Measurements from ENCODE around the gene SLC22A3.

The SLC22A3 gene

DNA sequence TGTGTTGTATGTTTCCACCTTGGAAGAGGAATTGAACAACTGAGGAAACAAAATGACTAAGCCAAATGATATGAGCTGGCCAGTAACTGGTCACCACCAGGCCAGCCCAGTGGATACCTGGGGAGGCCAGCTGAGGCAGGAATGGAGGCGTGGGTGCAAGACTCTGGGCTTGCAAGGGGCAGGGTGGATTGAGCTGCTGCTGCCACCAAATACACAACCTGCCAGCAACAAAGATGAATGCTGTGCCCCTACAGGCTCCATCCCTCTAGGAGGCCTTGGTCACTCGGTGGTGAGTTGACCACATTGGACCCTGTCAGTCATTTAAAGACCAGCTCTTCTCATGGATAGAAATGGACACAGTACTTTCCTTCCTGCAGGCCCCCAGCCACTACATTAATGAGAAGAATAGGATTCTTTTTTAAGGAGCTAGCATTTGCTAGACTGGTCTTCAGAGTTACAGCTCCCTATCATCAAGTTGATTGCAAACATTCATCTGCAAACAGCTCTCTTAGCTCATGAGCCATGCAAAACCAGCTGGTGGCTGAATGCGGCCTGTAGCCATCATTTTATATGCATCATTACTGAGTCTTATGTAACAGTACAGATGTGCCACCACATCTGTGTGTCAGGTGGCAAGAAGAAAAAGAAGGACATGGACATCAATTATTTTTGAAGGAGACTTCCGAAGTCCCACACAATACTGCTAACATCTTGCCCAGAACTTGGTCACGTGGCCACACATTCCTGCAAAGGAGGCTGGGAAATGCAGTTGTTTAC, 26.3 kb upstream of the SLC22A3 start:
- H3K27ac Mint-ChIP-seq = no peak overlapping the region
- peaks cover 21% of the 10 kb centered on the region for H3K9me3 Mint-ChIP-seq
- H3K4me3 Mint-ChIP-seq = no peak overlapping the region
- H3K36me3 Mint-ChIP-seq (ENCODE audit: low read depth) = no peaks in the 10 kb centered on the region
- TF ChIP-seq, protein P1, sequence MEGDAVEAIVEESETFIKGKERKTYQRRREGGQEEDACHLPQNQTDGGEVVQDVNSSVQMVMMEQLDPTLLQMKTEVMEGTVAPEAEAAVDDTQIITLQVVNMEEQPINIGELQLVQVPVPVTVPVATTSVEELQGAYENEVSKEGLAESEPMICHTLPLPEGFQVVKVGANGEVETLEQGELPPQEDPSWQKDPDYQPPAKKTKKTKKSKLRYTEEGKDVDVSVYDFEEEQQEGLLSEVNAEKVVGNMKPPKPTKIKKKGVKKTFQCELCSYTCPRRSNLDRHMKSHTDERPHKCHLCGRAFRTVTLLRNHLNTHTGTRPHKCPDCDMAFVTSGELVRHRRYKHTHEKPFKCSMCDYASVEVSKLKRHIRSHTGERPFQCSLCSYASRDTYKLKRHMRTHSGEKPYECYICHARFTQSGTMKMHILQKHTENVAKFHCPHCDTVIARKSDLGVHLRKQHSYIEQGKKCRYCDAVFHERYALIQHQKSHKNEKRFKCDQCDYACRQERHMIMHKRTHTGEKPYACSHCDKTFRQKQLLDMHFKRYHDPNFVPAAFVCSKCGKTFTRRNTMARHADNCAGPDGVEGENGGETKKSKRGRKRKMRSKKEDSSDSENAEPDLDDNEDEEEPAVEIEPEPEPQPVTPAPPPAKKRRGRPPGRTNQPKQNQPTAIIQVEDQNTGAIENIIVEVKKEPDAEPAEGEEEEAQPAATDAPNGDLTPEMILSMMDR (IDR thresholded peaks at IDR 0.05) = no peak
- peaks cover 22% of the 10 kb centered on the region for H3K27me3 Mint-ChIP-seq (ENCODE audit: low read depth, poor library complexity)
- H3K4me1 Mint-ChIP-seq = peaks cover 5% of the 10 kb centered on the region
- DNase-seq = no peak

DNA sequence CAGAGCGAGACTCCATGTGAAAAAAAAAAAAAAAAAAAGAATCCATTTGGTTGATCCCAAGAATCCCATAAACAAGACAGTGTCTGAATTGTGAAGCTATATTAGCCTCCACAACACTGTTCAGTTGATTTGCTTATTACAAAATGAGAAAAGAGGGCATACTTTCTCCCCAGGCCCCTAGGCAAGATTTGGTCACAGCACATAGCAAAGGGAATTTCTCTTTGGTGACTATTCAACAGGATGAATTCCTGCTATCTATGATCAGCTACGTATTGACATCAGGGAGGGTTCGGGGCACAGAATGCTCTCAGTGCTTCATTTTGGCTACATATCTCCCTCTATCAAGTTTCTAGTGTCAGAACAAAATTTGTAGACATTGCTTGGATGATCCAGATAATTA, 20.2 kb upstream of the SLC22A3 start:
- H3K4me3 Mint-ChIP-seq = no peak overlapping the region
- peaks cover 39% of the 10 kb centered on the region for H3K4me1 Mint-ChIP-seq
- peaks cover 13% of the 10 kb centered on the region for H3K9me3 Mint-ChIP-seq
- no peak overlapping the region for H3K27ac Mint-ChIP-seq
- H3K27me3 Mint-ChIP-seq (ENCODE audit: low read depth, poor library complexity) = peaks cover 31% of the 10 kb centered on the region
- H3K36me3 Mint-ChIP-seq (ENCODE audit: low read depth) = no peaks in the 10 kb centered on the region
- DNase-seq = no peak
- TF ChIP-seq, protein P1 (IDR thresholded peaks at IDR 0.05) = no peak

DNA sequence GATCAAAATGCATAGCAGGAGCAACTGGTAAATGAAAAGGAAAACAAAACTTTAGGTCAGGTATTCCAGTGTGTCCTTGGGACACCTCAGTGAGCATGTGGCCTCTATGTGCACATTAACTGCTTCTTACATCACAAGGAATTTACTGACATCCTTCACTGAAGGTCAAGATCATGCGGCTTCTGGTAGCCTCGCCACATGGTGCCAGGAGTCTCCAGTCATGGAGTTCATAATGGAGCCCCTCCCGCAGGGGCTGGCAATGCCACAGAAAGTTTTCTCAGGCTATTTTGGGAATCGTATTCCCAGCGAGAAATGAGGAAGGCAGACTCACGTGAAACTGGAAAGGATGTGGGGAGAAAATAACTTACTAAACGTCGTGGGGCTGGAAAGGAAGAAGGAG, 19.7 kb upstream of the SLC22A3 start:
- H3K4me1 Mint-ChIP-seq = peaks cover 39% of the 10 kb centered on the region
- H3K9me3 Mint-ChIP-seq = peaks cover 16% of the 10 kb centered on the region
- H3K27me3 Mint-ChIP-seq (ENCODE audit: low read depth, poor library complexity) = peaks cover 32% of the 10 kb centered on the region
- peak overlapping the region; percentile 16 for H3K27ac Mint-ChIP-seq
- no peak overlapping the region for H3K4me3 Mint-ChIP-seq
- DNase-seq = no peak
- TF ChIP-seq, protein P1 (IDR thresholded peaks at IDR 0.05) = no peak
- no peaks in the 10 kb centered on the region for H3K36me3 Mint-ChIP-seq (ENCODE audit: low read depth)

DNA sequence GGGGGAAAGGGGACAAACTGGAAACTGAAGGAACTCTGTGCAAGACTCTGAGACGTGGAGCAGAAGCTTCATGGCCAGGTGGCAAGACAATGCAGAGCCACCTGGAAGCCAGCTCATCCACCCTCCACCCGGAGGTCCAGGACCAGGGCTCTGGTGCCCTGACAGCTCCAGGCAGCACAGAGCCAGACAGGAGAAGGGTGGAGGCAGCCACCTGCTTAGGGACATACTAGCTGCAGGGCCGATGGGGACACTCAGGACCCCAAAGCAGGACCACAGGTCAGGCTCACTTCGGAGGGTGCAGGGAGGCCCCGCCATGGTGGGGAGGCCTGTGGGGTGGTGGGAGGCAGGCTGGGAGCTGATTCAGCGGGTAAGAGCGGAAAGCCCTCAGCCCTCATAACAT, 19.0 kb upstream of the SLC22A3 start:
- Mint-ChIP-seq H3K4me3 (no peak overlapping the region), H3K4me1 (peaks cover 39% of the 10 kb centered on the region), H3K36me3 (ENCODE audit: low read depth) (no peaks in the 10 kb centered on the region), H3K27me3 (ENCODE audit: low read depth, poor library complexity) (peaks cover 34% of the 10 kb centered on the region), H3K27ac (no peak overlapping the region), H3K9me3 (peaks cover 22% of the 10 kb centered on the region)
- no peak for DNase-seq
- TF ChIP-seq, protein P1 (IDR thresholded peaks at IDR 0.05) = no peak

DNA sequence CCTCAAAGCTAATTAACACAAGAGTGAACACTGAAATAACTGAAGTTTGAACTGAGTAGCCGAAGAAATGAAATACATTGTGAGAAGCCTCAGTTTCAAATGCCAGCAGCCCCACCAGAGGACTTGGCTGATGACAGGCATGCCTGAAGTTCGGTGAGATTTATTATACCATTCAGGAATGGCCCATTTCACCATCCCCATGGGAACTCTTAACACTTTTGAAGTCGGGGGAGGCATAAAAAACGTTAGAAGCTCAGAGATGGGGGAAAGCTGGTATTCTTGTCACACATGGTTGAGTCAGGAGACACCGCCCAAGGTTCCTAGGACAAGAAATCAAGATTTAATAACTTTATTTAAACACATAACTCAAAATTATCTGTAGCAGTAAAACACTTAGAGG, 17.6 kb upstream of the SLC22A3 start:
- peak; percentile 29 for DNase-seq
- Mint-ChIP-seq H3K36me3 (ENCODE audit: low read depth) (no peaks in the 10 kb centered on the region), H3K9me3 (peaks cover 17% of the 10 kb centered on the region)

More for the DNA sequence above, 17.6 kb upstream of the SLC22A3 start:
- Mint-ChIP-seq H3K27me3 (ENCODE audit: low read depth, poor library complexity) (peaks cover 40% of the 10 kb centered on the region), H3K4me3 (peak overlapping the region; percentile 18), H3K27ac (no peak overlapping the region), H3K4me1 (peaks cover 35% of the 10 kb centered on the region)
- TF ChIP-seq, protein P1 (IDR thresholded peaks at IDR 0.05) = no peak

All from nephron progenitor cell (in vitro differentiated cells).